ENCODE measurements around the gene RUNX2.

DNA sequence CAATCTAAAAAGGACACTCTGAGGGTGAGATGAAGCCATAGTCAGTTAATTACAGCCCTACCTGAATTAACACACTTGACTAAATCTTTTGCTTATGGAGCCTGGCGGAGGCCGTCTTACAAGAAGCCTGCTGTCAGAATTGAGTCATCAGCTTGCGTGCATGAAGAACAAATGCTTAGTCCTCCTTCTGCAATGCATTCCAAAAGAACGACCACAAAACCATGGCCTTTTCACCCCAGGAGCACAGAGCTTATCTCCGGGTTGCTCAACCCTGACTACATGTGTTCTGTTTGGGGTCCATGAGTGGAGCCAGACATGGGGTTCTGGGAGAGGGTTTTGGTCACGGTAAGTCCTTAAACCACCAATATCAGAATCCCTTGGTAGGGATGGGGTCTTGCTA, 369.5 kb downstream of the RUNX2 start:
- TF ChIP-seq, protein P1, sequence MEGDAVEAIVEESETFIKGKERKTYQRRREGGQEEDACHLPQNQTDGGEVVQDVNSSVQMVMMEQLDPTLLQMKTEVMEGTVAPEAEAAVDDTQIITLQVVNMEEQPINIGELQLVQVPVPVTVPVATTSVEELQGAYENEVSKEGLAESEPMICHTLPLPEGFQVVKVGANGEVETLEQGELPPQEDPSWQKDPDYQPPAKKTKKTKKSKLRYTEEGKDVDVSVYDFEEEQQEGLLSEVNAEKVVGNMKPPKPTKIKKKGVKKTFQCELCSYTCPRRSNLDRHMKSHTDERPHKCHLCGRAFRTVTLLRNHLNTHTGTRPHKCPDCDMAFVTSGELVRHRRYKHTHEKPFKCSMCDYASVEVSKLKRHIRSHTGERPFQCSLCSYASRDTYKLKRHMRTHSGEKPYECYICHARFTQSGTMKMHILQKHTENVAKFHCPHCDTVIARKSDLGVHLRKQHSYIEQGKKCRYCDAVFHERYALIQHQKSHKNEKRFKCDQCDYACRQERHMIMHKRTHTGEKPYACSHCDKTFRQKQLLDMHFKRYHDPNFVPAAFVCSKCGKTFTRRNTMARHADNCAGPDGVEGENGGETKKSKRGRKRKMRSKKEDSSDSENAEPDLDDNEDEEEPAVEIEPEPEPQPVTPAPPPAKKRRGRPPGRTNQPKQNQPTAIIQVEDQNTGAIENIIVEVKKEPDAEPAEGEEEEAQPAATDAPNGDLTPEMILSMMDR (IDR thresholded peaks at IDR 0.05; ENCODE audit: low read length): no peak
- no peak for TF ChIP-seq EZH2 (IDR thresholded peaks at IDR 0.05; ENCODE audit: borderline replicate concordance, low read length)

All from OCI-LY1 (cell line).